Cardiac fibroblast (primary cell): ENCODE results near the gene FAIM.
"Not testable (repeated sequence)": the region's sequence is repeated elsewhere in the genome, so short reads cannot be mapped to it uniquely, and the experiment has no call there.

ENCODE experiments used
- DNase-seq, 2 donors: peaks; one replicate each; pipeline versions ENCODE4 v3.0.0 to v3.0.0-alpha.2; 2010; ENCODE audit warnings: low read depth in 2 of 2
- H3K4me3 ChIP-seq, 2 donors: replicated peaks in 1 of 2; 1 replicate in 1 of 2; 2 replicates in 1 of 2; pipeline ENCODE4 v1.5.1; 2011; ENCODE audit warnings: low read depth in 2 of 2, low read length in 2 of 2, mild to moderate bottlenecking in 2 of 2, moderate library complexity in 1 of 2
- TF ChIP-seq, protein P1 (sequence below): IDR thresholded peaks from one replicate; pipeline ENCODE4 v1.5.1; 2011; ENCODE audit warnings: low read depth, mild to moderate bottlenecking, low read length, inconsistent platforms

The FAIM gene, protein sequence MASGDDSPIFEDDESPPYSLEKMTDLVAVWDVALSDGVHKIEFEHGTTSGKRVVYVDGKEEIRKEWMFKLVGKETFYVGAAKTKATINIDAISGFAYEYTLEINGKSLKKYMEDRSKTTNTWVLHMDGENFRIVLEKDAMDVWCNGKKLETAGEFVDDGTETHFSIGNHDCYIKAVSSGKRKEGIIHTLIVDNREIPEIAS

DNA sequence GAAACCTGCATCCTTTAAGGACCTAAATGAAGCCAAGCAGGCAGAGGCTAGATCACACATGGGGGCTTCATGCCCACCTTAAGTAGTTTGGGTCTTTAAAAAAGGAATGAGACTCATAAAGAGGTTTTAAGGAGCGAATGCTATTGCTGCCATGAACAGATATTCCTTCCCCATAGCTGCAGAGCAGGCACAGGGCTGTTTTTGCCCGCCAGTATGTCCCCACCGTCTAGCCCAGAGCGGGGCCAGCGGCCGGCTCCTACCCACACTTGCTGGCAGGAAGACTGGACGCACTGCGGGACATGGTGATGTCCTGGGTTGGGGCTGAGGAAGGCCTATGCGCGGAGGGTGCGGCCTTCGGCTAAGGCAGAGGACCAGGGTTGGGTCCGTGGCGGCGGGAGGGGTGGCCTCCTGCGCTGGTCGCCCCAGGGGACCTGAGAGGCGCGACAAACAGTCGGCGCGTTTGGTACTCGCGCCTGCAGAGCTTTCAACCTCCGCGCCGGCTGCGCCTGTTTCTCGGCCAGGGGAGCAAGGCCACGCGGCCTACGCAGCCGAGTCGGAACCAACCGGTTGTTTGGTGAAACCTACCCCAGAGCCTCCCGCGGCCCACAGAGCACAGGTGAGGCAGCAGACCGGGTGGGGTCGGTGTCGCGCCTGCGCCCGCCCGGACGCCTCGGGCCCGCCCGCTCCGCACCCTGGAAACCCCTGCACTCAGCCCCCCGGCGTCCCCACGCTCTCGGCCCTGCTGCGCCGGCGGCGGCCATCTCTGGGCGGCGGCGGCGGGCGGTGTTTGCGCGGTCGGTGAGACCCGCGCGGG, at the start of gene FAIM:
TSS of gene FAIM (plus strand) at position 450 of the 814 bp plus-strand sequence. CDS start 10,956 bp downstream, outside the sequence.
- H3K4me3 ChIP-seq, result peak within 1 kb of the TSS; percentile 57 to 63
- TF ChIP-seq, protein P1, sequence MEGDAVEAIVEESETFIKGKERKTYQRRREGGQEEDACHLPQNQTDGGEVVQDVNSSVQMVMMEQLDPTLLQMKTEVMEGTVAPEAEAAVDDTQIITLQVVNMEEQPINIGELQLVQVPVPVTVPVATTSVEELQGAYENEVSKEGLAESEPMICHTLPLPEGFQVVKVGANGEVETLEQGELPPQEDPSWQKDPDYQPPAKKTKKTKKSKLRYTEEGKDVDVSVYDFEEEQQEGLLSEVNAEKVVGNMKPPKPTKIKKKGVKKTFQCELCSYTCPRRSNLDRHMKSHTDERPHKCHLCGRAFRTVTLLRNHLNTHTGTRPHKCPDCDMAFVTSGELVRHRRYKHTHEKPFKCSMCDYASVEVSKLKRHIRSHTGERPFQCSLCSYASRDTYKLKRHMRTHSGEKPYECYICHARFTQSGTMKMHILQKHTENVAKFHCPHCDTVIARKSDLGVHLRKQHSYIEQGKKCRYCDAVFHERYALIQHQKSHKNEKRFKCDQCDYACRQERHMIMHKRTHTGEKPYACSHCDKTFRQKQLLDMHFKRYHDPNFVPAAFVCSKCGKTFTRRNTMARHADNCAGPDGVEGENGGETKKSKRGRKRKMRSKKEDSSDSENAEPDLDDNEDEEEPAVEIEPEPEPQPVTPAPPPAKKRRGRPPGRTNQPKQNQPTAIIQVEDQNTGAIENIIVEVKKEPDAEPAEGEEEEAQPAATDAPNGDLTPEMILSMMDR, result no peak
- peak; percentile 75 to 76 for DNase-seq

DNA sequence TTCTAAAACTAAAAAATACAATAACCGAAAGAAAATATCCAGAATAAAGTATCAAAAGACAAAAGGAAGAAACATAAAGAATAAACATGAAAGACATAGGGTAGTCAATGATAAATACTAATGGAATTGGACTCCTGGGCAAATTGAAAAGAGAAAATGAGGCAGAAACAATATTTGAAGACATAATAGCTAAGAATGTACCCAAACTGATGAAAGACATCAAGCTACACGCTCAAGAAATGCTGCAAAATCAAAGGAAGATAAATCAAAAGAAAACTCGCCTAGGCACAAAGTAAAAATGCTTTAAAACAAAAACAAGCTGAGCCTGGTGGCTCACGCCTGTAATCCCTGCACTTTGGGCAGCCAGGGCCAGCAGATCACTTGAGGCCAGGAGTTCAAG, 49.4 kb upstream of the FAIM start:
- DNase-seq, result no peak
- H3K4me3 ChIP-seq, result no peak overlapping the region
- TF ChIP-seq, protein P1, result no peak

DNA sequence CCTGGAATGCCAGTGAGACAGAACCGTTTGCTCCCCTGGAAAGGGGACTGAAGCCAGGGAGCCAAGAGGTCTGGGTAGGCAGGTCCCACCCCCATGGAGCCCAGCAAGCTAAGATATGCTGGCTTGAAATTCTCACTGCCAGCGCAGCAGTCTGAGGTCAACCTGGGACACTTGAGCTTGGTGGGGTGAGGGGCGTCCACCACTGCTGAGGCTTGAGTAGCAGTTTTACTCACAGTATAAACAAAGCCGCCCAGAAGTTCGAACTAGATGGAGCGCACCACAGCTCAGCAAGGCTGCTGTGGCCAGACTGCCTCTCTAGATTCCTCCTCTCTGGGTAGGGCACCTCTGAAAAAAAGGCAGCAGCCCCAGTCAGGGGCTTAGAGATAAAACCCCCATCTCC, 48.1 kb upstream of the FAIM start:
- no peak for DNase-seq
- no peak overlapping the region for H3K4me3 ChIP-seq
- TF ChIP-seq, protein P1, result no peak

DNA sequence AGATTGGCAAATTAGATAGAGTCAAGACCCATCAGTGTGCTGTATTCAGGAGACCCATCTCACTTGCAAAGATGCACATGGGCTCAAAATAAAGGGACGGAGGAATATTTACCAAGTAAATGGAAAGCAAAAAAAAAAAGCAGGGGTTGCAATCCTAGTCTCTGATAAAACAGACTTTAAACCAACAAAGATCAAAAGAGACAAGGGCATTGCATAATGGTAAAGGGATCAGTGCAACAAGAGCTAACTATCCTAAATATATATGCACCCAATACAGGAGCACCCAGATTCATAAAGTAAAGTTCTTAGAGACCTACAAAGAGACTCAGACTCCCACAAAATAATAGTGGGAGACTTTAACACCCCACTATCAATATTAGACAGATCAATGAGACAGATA, 45.7 kb upstream of the FAIM start:
- H3K4me3 ChIP-seq, DNase-seq: not testable (repeated sequence)

DNA sequence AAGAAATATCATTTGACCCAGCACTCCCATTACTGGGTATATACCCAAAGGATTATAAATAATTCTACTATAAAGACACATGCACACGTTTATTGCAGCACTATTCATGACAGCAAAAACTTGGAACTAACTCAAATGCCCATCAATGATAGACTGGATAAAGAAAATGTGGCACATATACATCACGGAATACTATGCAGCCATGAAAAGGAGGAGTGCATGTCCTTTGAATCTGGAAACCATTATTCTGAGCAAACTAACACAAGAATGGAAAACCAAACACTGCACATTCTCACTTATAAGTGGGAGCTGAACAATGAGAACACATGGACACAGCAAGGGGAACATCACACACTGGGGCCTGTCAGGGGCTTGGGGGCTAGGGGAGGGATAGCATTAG, 42.3 kb upstream of the FAIM start:
- not testable (repeated sequence) for DNase-seq, H3K4me3 ChIP-seq

DNA sequence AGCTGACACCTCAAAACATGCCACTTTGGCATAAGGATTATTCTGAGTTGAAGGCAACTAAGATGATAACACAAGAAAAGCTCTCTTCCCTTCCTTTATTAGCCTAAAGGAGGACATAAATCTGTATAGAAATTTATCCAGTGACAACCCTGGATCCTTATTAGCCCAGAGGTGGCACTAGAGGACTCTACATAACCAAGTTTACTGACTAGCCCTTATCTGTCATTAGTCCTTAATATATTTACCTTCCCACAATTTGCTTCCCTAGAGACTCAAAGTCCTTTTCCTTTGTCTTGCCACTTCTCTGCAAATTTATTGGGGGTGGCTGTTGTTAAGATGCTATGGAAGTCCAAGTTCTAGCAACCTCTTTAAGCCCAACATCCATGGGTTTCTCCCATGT, 41.2 kb upstream of the FAIM start:
- DNase-seq, result no peak
- no peak overlapping the region for H3K4me3 ChIP-seq
- TF ChIP-seq, protein P1, result no peak

DNA sequence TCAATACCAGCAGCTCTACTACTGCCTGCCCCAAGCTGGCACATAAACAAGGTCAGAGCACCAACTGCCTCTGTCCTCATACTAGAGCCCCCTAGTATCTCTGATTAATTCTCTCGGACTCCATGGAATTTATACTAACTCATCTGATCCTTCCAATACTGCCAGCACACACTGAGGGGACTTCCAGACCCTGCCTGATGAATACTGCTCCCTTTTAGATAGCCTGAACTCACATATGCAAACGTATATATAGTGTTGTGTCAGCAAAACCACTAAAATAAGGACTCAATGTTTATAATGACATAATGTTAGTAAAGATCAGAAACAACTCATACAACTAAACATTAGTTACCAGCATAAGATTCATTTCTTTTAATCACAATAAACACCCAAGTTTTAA, 39.5 kb upstream of the FAIM start:
- H3K4me3 ChIP-seq, result no peak overlapping the region
- TF ChIP-seq, protein P1, result no peak
- DNase-seq, result peak in 1 of 2 donors; percentile 15

DNA sequence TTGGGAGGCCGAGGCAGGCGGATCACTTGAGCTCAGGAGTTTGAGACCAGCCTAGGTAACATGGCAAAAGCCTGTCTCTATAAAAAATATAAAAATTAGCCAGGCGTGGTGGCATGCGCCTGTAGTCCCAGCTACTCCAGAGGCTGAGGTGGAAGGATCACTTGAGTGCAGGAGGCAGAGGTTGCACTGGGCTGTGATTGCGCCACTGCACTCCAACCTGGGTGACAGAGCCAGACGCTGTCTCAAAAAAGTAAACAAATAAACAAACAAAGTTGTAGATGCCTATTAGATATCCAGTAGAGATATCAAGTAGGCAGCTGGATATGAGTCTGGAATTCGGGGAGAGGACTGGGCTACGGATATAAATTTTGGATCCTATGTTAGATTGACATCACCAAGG, 38.9 kb upstream of the FAIM start:
- H3K4me3 ChIP-seq, DNase-seq: not testable (repeated sequence)
